HCT116 (cell line): ENCODE measurements around the gene UBE2E3. TPM values are rescaled to one million over a fixed set of nuclear protein-coding genes. Genes with fewer than 3 reads are reported as not detected.

ENCODE experiments used
- ATAC-seq: fragments of 200-7000 bp; cut with Tn5 transposase; 2 replicates; pipeline ENCODE4 v1.9.1; 2020; ENCODE audit warnings: mild to moderate bottlenecking, moderate library complexity
- BruUV-seq: library from RNA; stranded (reverse); fragments of 400-500 nt; replicated peaks from 2 replicates; lab custom pipeline; 2021; lab: Mats Ljungman, UMichigan
- CTCF ChIA-PET: fragments of 300-600 bp; sonication (Branson Sonifier 250); formaldehyde crosslinking; loops from one replicate; lab custom pipeline; 2021; ENCODE audit warnings: antibody characterized with exemption; lab: Charles Lee
- POLR2A ChIA-PET: fragments of 300-600, 350-600 bp; sonication (Branson Sonifier 250); formaldehyde crosslinking; loops from one replicate; lab custom pipeline; 2021; ENCODE audit warnings: antibody characterized with exemption; lab: Charles Lee
- RAD21 ChIA-PET, 2 experiments: fragments of 300-600 bp; sonication (Branson Sonifier 250); formaldehyde crosslinking; loops; one replicate each; lab custom pipeline; 2023; ENCODE audit warnings: low total read pairs in 2 of 2; ENCODE audit not compliant: uncharacterized antibody in 2 of 2, unreplicated experiment in 2 of 2, low non-redundant PET in 1 of 2; lab: Charles Lee
- DNase-seq: peaks from one replicate; pipeline ENCODE4 v3.0.0-alpha.2; 2010; ENCODE audit warnings: low read depth, low spot score
- H2AFZ ChIP-seq: fragments of 200-600 bp; shearing (Covaris generic), sonication (generic); 2 replicates; pipeline ENCODE4 v1.6.1; 2017; ENCODE audit warnings: low read depth, mixed run types, mixed read lengths, antibody characterized with exemption, low read length; ENCODE audit not compliant: poor library complexity, severe bottlenecking
- H3K27ac ChIP-seq: 2 replicates; pipeline ENCODE4 v1.5.1; 2012; ENCODE audit warnings: low read depth, low read length
- H3K27me3 ChIP-seq: fragments of 200-600 bp; sonication (generic); 2 replicates; pipeline ENCODE4 v1.6.1; 2016; ENCODE audit warnings: mixed run types, low read length, mixed read lengths; ENCODE audit not compliant: insufficient read depth
- H3K36me3 ChIP-seq, 2 experiments: fragments of 200-500 bp in 1 of 2; fragments of 200-600 bp in 1 of 2; sonication (Bioruptor generic) in 1 of 2; sonication (generic) in 1 of 2; 2 replicates each; pipeline versions ENCODE4 v1.5.1 to v1.6.1; 2014 to 2016; ENCODE audit warnings: low read length in 2 of 2, inconsistent platforms in 1 of 2, mixed read lengths in 1 of 2, mixed run types in 1 of 2; ENCODE audit not compliant: insufficient read depth in 2 of 2, control insufficient read depth in 1 of 2
- H3K4me1 ChIP-seq, 2 experiments: fragments of 200-600 bp in 1 of 2; sonication (generic) in 1 of 2; 2 replicates each; pipeline versions ENCODE4 v1.5.1 to v1.6.1; 2012 to 2017; ENCODE audit warnings: low read length in 2 of 2, inconsistent platforms in 1 of 2, mild to moderate bottlenecking in 1 of 2, mixed read lengths in 1 of 2, mixed run types in 1 of 2, moderate library complexity in 1 of 2; ENCODE audit not compliant: insufficient read depth in 2 of 2, control insufficient read depth in 1 of 2
- H3K4me2 ChIP-seq: fragments of 200-600 bp; sonication (generic); 2 replicates; pipeline ENCODE4 v1.6.1; 2017; ENCODE audit warnings: mixed run types, low read length, mixed read lengths
- H3K4me3 ChIP-seq, 2 experiments: fragments of 200-600 bp in 1 of 2; sonication (generic) in 1 of 2; replicated peaks in 1 of 2; 2 replicates each; pipeline ENCODE4 v1.5.1; 2011 to 2016; ENCODE audit warnings: low read length in 2 of 2, control low read depth in 1 of 2, low read depth in 1 of 2, mild to moderate bottlenecking in 1 of 2, mixed read lengths in 1 of 2, mixed run types in 1 of 2
- H3K79me2 ChIP-seq: fragments of 200-600 bp; sonication (generic); 2 replicates; pipeline ENCODE4 v1.6.1; 2017; ENCODE audit warnings: mild to moderate bottlenecking, mixed run types, low read length, moderate library complexity, mixed read lengths; ENCODE audit not compliant: insufficient read depth
- H3K9ac ChIP-seq: fragments of 200-600 bp; sonication (generic); 2 replicates; pipeline ENCODE4 v1.6.1; 2016; ENCODE audit warnings: low read length, mixed read lengths
- H3K9me2 ChIP-seq: fragments of 200-600 bp; sonication (generic), shearing (Covaris generic); 2 replicates; pipeline ENCODE4 v1.6.1; 2017; ENCODE audit warnings: mixed run types, mild to moderate bottlenecking, moderate library complexity; ENCODE audit not compliant: insufficient read depth
- H3K9me3 ChIP-seq, 2 experiments: fragments of 200-500 bp in 1 of 2; fragments of 200-600 bp in 1 of 2; sonication (Bioruptor generic) in 1 of 2; sonication (generic) in 1 of 2; 2 replicates each; pipeline ENCODE4 v1.6.1; 2014 to 2017; ENCODE audit warnings: low read length in 2 of 2, mixed read lengths in 2 of 2, inconsistent platforms in 1 of 2, low read depth in 1 of 2, mild to moderate bottlenecking in 1 of 2, mixed run types in 1 of 2, moderate library complexity in 1 of 2; ENCODE audit not compliant: control insufficient read depth in 1 of 2, insufficient read depth in 1 of 2
- H4K20me1 ChIP-seq: fragments of 200-600 bp; sonication (generic), shearing (Covaris generic); 2 replicates; pipeline ENCODE4 v1.6.1; 2017; ENCODE audit warnings: mixed run types, mild to moderate bottlenecking, moderate library complexity; ENCODE audit not compliant: insufficient read depth
- CBX3 ChIP-seq: IDR thresholded peaks from 2 replicates; pipeline ENCODE4 v1.6.1; 2012; ENCODE audit warnings: low read depth
- CEBPB ChIP-seq: IDR thresholded peaks from 2 replicates; pipeline ENCODE4 v1.6.1; 2012; ENCODE audit warnings: low read depth
- EGR1 ChIP-seq: IDR thresholded peaks from 2 replicates; pipeline ENCODE4 v1.6.1; 2012; ENCODE audit warnings: low read depth
- ELF1 ChIP-seq: IDR thresholded peaks from 2 replicates; pipeline ENCODE4 v1.6.1; 2012; ENCODE audit warnings: low read depth, borderline replicate concordance
- EZH2 ChIP-seq: fragments of 200-600 bp; sonication (generic); IDR thresholded peaks from 2 replicates; pipeline ENCODE4 v1.6.1; 2017; ENCODE audit warnings: antibody characterized with exemption, mixed run types
- FOSL1 ChIP-seq: IDR thresholded peaks from 2 replicates; pipeline ENCODE4 v1.6.1; 2012; ENCODE audit warnings: low read depth
- JUND ChIP-seq: IDR thresholded peaks from 2 replicates; pipeline ENCODE4 v1.6.1; 2012
- MAX ChIP-seq: IDR thresholded peaks from 2 replicates; pipeline ENCODE4 v1.6.1; 2012
- POLR2A ChIP-seq: IDR thresholded peaks from 2 replicates; pipeline ENCODE4 v1.7.0; 2011; ENCODE audit warnings: borderline replicate concordance; ENCODE audit not compliant: insufficient read depth, insufficient read length; ENCODE audit errors: extremely low read depth
- POLR2AphosphoS5 ChIP-seq: IDR thresholded peaks from 2 replicates; pipeline ENCODE4 v1.6.1; 2011; ENCODE audit warnings: mild to moderate bottlenecking, low read depth, low read length, moderate library complexity
- REST ChIP-seq: IDR thresholded peaks from 2 replicates; pipeline ENCODE4 v1.6.1; 2012; ENCODE audit warnings: low read depth
- SIN3A ChIP-seq: IDR thresholded peaks from 2 replicates; pipeline ENCODE4 v1.6.1; 2012; ENCODE audit warnings: low read depth
- SRF ChIP-seq: IDR thresholded peaks from 2 replicates; pipeline ENCODE4 v1.6.1; 2012; ENCODE audit warnings: low read depth
- TCF7L2 ChIP-seq: IDR thresholded peaks from 2 replicates; pipeline ENCODE4 v1.7.0; 2011; ENCODE audit warnings: borderline replicate concordance, inconsistent platforms; ENCODE audit not compliant: insufficient read depth, insufficient read length; ENCODE audit errors: extremely low read depth
- YY1 ChIP-seq: IDR thresholded peaks from 2 replicates; pipeline ENCODE4 v1.6.1; 2011; ENCODE audit warnings: low read length, low read depth, moderate library complexity, mild to moderate bottlenecking; ENCODE audit not compliant: insufficient replicate concordance; ENCODE audit errors: extremely low read depth
- ZFX ChIP-seq: fragments of 450-650 bp; IDR thresholded peaks from 2 replicates; pipeline ENCODE4 v1.6.1; 2017
- intact Hi-C: fragments of 100-400 bp; cut with micrococcal nuclease; formaldehyde crosslinking; loops from 2 replicates; pipeline ENCODE4 v1.10.0; 2022
- total RNA-seq: library from RNA; stranded (reverse); gene quantifications from one replicate; pipeline ENCODE4 v1.2.1, GENCODE V29; 2021; ENCODE audit not compliant: unreplicated experiment
- TF ChIP-seq, protein P1 (sequence below): IDR thresholded peaks from 2 replicates; pipeline ENCODE4 v1.6.1; 2011; ENCODE audit warnings: mild to moderate bottlenecking, low read length, moderate library complexity; ENCODE audit not compliant: insufficient replicate concordance; ENCODE audit errors: extremely low read depth

Gene UBE2E3
- total RNA-seq, 1 experiment from 2014 or later = 64.2 TPM

GRCh38 chr2:180971811-180972210, 8.6 kb upstream of the UBE2E3 start:
- no peak for TF ChIP-seq SRF
- TF ChIP-seq, protein P1, sequence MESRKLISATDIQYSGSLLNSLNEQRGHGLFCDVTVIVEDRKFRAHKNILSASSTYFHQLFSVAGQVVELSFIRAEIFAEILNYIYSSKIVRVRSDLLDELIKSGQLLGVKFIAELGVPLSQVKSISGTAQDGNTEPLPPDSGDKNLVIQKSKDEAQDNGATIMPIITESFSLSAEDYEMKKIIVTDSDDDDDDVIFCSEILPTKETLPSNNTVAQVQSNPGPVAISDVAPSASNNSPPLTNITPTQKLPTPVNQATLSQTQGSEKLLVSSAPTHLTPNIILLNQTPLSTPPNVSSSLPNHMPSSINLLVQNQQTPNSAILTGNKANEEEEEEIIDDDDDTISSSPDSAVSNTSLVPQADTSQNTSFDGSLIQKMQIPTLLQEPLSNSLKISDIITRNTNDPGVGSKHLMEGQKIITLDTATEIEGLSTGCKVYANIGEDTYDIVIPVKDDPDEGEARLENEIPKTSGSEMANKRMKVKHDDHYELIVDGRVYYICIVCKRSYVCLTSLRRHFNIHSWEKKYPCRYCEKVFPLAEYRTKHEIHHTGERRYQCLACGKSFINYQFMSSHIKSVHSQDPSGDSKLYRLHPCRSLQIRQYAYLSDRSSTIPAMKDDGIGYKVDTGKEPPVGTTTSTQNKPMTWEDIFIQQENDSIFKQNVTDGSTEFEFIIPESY = no peak
- TF ChIP-seq ZFX = no peak
- no peak for TF ChIP-seq SIN3A
- TF ChIP-seq ELF1 = no peak
- TF ChIP-seq REST = no peak
- TF ChIP-seq JUND = no peak
- no peak for TF ChIP-seq CBX3
- TF ChIP-seq POLR2AphosphoS5 = no peak
- TF ChIP-seq EGR1 = no peak
- TF ChIP-seq MAX = no peak
- no peak for TF ChIP-seq TCF7L2
- no peak for TF ChIP-seq POLR2A
- no peak for TF ChIP-seq FOSL1
- no peak for TF ChIP-seq YY1
- no peak for TF ChIP-seq CEBPB
- TF ChIP-seq EZH2 = no peak
- TF ChIP-seq, all 23 proteins: peak for 0
- no peaks in the 10 kb centered on the region for H3K36me3 ChIP-seq
- H3K9me3 ChIP-seq = no peaks in the 10 kb centered on the region
- H3K9me2 ChIP-seq = no peaks in the 10 kb centered on the region
- ChIA-PET POLR2A (no interaction called here), CTCF (no interaction called here), RAD21 (no interaction called here)
- no peak for DNase-seq
- H3K27ac ChIP-seq = no peak overlapping the region
- no peak overlapping the region for H3K4me3 ChIP-seq
- no peaks in the 10 kb centered on the region for H3K79me2 ChIP-seq
- no peak for ATAC-seq
- H3K27me3 ChIP-seq = no peaks in the 10 kb centered on the region
- H4K20me1 ChIP-seq = no peaks in the 10 kb centered on the region
- no TSS peak for BruUV-seq
- no peak overlapping the region for H3K9ac ChIP-seq
- no peak overlapping the region for H2AFZ ChIP-seq
- intact Hi-C loops = no loop called here
- no peaks in the 10 kb centered on the region for H3K4me1 ChIP-seq
- H3K4me2 ChIP-seq = no peak overlapping the region
